MM.1S (cell line): ENCODE data around the gene FTH1.

Source experiments
- DNase-seq: peaks from one replicate; pipeline ENCODE4 v3.0.0-alpha.2; 2015
- H2AFZ ChIP-seq: fragments of 300-600 bp; sonication (generic); 2 replicates; pipeline ENCODE4 v1.6.0; 2016; ENCODE audit warnings: antibody characterized with exemption, low read length
- H3F3A ChIP-seq: fragments of 300-600 bp; sonication (generic); 2 replicates; pipeline ENCODE4 v1.6.1; 2016; ENCODE audit warnings: mild to moderate bottlenecking, antibody characterized with exemption, low read length, moderate library complexity, mixed read lengths; ENCODE audit not compliant: insufficient read depth
- H3K27ac ChIP-seq: fragments of 300-600 bp; sonication (generic); 2 replicates; pipeline ENCODE4 v1.5.1; 2016; ENCODE audit warnings: mild to moderate bottlenecking, low read length
- H3K27me3 ChIP-seq: fragments of 300-600 bp; sonication (generic); replicated peaks from 2 replicates; pipeline ENCODE4 v1.6.0; 2016; ENCODE audit warnings: low read length; ENCODE audit not compliant: insufficient read depth
- H3K36me3 ChIP-seq: fragments of 300-600 bp; sonication (generic); replicated peaks from 2 replicates; pipeline ENCODE4 v1.6.1; 2016; ENCODE audit warnings: mild to moderate bottlenecking, low read length, mixed read lengths; ENCODE audit not compliant: insufficient read depth
- H3K4me1 ChIP-seq: fragments of 300-600 bp; sonication (generic); 2 replicates; pipeline ENCODE4 v1.6.1; 2016; ENCODE audit warnings: low read length, mixed read lengths
- H3K4me2 ChIP-seq: fragments of 300-600 bp; sonication (generic); 2 replicates; pipeline ENCODE4 v1.6.0; 2016; ENCODE audit warnings: low read depth, low read length
- H3K4me3 ChIP-seq: fragments of 300-600 bp; sonication (generic); 2 replicates; pipeline ENCODE4 v1.5.1; 2016; ENCODE audit warnings: low read length, mixed read lengths
- H3K79me2 ChIP-seq: fragments of 300-600 bp; sonication (generic); 2 replicates; pipeline ENCODE4 v1.6.1; 2016; ENCODE audit warnings: mixed run types, low read length, mixed read lengths
- H3K9ac ChIP-seq: fragments of 300-600 bp; sonication (generic); 2 replicates; pipeline ENCODE4 v1.6.1; 2016; ENCODE audit warnings: low read length, mixed read lengths
- H3K9me2 ChIP-seq: fragments of 300-600 bp; sonication (generic); replicated peaks from 2 replicates; pipeline ENCODE4 v1.6.1; 2016; ENCODE audit warnings: mild to moderate bottlenecking, low read length, mixed read lengths; ENCODE audit not compliant: insufficient read depth
- H3K9me3 ChIP-seq: fragments of 300-600 bp; sonication (generic); replicated peaks from 2 replicates; pipeline ENCODE4 v1.6.1; 2016; ENCODE audit warnings: mild to moderate bottlenecking, low read length, mixed read lengths; ENCODE audit not compliant: insufficient read depth
- H4K20me1 ChIP-seq: fragments of 300-600 bp; sonication (generic); 2 replicates; pipeline ENCODE4 v1.6.1; 2016; ENCODE audit warnings: mild to moderate bottlenecking, low read length, moderate library complexity, mixed read lengths; ENCODE audit not compliant: insufficient read depth
- CTCF ChIP-seq: fragments of 300-600 bp; sonication (generic); IDR thresholded peaks from 2 replicates; pipeline ENCODE4 v1.5.1; 2016; ENCODE audit warnings: antibody characterized with exemption, low read length, mixed read lengths
- EZH2 ChIP-seq: fragments of 300-600 bp; sonication (generic); optimal IDR thresholded peaks from 2 replicates; pipeline ENCODE3; 2017; ENCODE audit warnings: low read depth, mild to moderate bottlenecking, antibody characterized with exemption, low read length, mixed read lengths
- EZH2phosphoT487 ChIP-seq: fragments of 300-600 bp; sonication (generic); IDR thresholded peaks from 2 replicates; pipeline ENCODE4 v1.6.1; 2018; ENCODE audit warnings: antibody characterized with exemption, low read length

The FTH1 gene

GRCh38 chr11:61952882-61953281 is 14.6 kb downstream of the FTH1 start:
- Histone ChIP-seq H3K9ac (no peak overlapping the region), H3K9me3 (no peaks in the 10 kb centered on the region)
- TF ChIP-seq EZH2phosphoT487 (no peak), EZH2 (no peak), CTCF (no peak)

GRCh38 chr11:61951484-61952135 is 15.8 kb downstream of the FTH1 start:
- H4K20me1 ChIP-seq, result no peaks in the 10 kb centered on the region
- no peak for DNase-seq
- no peaks in the 10 kb centered on the region for H3K9me2 ChIP-seq
- no peak overlapping the region for H3K4me3 ChIP-seq
- no peak overlapping the region for H3K27ac ChIP-seq
- TF ChIP-seq EZH2phosphoT487, result no peak
- H3F3A ChIP-seq, result no peaks in the 10 kb centered on the region
- peaks cover 6% of the 10 kb centered on the region for H3K27me3 ChIP-seq
- no peak overlapping the region for H3K9ac ChIP-seq
- no peaks in the 10 kb centered on the region for H3K79me2 ChIP-seq
- no peaks in the 10 kb centered on the region for H3K36me3 ChIP-seq
- no peaks in the 10 kb centered on the region for H3K9me3 ChIP-seq
- peaks cover 4% of the 10 kb centered on the region; the same call in 1 of the 2 replicates for H3K4me1 ChIP-seq
- no peak overlapping the region for H2AFZ ChIP-seq
- no peak overlapping the region for H3K4me2 ChIP-seq

More at GRCh38 chr11:61952882-61953281, 14.6 kb downstream of the FTH1 start:
- no peak overlapping the region for H3K27ac ChIP-seq
- no peaks in the 10 kb centered on the region for H3K9me2 ChIP-seq
- no peaks in the 10 kb centered on the region for H3K79me2 ChIP-seq
- no peaks in the 10 kb centered on the region for H3F3A ChIP-seq
- peaks cover 4% of the 10 kb centered on the region; the same call in 1 of the 2 replicates for H3K4me1 ChIP-seq
- H3K27me3 ChIP-seq, result peaks cover 6% of the 10 kb centered on the region
- H2AFZ ChIP-seq, result no peak overlapping the region
- no peak overlapping the region for H3K4me2 ChIP-seq
- no peak overlapping the region for H3K4me3 ChIP-seq
- H4K20me1 ChIP-seq, result no peaks in the 10 kb centered on the region
- H3K36me3 ChIP-seq, result no peaks in the 10 kb centered on the region
- DNase-seq, result no peak

GRCh38 chr11:61950035-61950547 is 17.3 kb downstream of the FTH1 start, which contains the start of gene BEST1:
Gene BEST1, plus strand, starts transcription at chr11:61950351. Its CDS starts 1,456 bp downstream, at chr11:61951807.
- Histone ChIP-seq H3K79me2 (no peaks in the 10 kb centered on the region), H4K20me1 (no peaks in the 10 kb centered on the region), H3F3A (no peaks in the 10 kb centered on the region), H3K9ac (no peak within 1 kb of the TSS), H3K9me3 (no peaks in the 10 kb centered on the region), H3K27me3 (peaks cover 6% of the 10 kb centered on the region), H3K4me1 (peaks cover 4% of the 10 kb centered on the region; the same call in 1 of the 2 replicates), H3K4me3 (no peak within 1 kb of the TSS), H2AFZ (peak within 1 kb of the TSS; percentile 35; the same call in 1 of the 2 replicates), H3K9me2 (no peaks in the 10 kb centered on the region), H3K36me3 (no peaks in the 10 kb centered on the region), H3K4me2 (no peak within 1 kb of the TSS), H3K27ac (peak within 1 kb of the TSS; percentile 28; the same call in 1 of the 2 replicates)
- no peak for DNase-seq
- TF ChIP-seq EZH2phosphoT487 (no peak), EZH2 (no peak), CTCF (no peak)
